Hepatocyte (in vitro differentiated cells): ENCODE results near the gene PTPN1.

Experiments
- EZH2 ChIP-seq: fragments of 200-600 bp; sonication (generic); IDR thresholded peaks from 2 replicates; pipeline ENCODE4 v1.6.1; 2016; ENCODE audit warnings: antibody characterized with exemption, mild to moderate bottlenecking, borderline replicate concordance
- TF ChIP-seq, protein P1 (sequence below): fragments of 200-600 bp; sonication (generic); IDR thresholded peaks from 2 replicates; pipeline ENCODE4 v1.5.1; 2016; ENCODE audit warnings: antibody characterized with exemption, mild to moderate bottlenecking; ENCODE audit not compliant: poor library complexity

DNA sequence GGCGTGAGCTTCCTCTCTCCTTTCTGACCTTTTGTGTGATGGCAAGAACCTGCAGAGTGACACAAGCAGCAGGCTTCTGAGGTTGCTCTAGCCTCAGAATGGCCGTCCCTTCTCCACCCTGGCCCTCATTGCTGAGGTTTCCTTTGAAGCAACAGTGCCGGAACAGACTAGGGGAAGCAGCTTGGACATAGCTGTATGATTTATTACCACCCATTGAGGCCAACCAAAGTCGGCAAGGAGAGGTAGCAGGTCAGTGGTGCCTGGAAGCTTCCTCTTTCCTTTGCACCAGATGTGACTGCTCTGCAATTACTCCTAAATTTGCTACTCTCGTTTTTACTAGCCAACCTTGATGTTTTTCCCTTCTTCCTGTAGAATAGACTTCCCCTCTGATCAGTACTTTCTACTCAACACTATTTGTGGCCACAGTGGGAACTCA is 31.4 kb downstream of the PTPN1 start:
- TF ChIP-seq, protein P1, sequence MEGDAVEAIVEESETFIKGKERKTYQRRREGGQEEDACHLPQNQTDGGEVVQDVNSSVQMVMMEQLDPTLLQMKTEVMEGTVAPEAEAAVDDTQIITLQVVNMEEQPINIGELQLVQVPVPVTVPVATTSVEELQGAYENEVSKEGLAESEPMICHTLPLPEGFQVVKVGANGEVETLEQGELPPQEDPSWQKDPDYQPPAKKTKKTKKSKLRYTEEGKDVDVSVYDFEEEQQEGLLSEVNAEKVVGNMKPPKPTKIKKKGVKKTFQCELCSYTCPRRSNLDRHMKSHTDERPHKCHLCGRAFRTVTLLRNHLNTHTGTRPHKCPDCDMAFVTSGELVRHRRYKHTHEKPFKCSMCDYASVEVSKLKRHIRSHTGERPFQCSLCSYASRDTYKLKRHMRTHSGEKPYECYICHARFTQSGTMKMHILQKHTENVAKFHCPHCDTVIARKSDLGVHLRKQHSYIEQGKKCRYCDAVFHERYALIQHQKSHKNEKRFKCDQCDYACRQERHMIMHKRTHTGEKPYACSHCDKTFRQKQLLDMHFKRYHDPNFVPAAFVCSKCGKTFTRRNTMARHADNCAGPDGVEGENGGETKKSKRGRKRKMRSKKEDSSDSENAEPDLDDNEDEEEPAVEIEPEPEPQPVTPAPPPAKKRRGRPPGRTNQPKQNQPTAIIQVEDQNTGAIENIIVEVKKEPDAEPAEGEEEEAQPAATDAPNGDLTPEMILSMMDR, result no peak
- TF ChIP-seq EZH2, result no peak
